H4 (cell line): ENCODE measurements around the gene ST14. TPM values are rescaled to one million over a fixed set of nuclear protein-coding genes. Genes with fewer than 3 reads are reported as not detected.
"Not testable (repeated sequence)": the region's sequence is repeated elsewhere in the genome, so short reads cannot be mapped to it uniquely, and the experiment has no call there.

Experiments used
- DNase-seq: peaks from one replicate; pipeline ENCODE4 v3.0.0-alpha.2; 2015; ENCODE audit warnings: low spot score
- total RNA-seq: library from RNA; depleted of rRNA; stranded (reverse); fragments of >200 nt; shearing (Covaris generic); gene quantifications from 2 replicates; pipeline ENCODE4 v1.2.3, GENCODE V29; 2014

ST14 gene
- total RNA-seq, 1 experiment from 2014 or later: 0.02 TPM

DNA sequence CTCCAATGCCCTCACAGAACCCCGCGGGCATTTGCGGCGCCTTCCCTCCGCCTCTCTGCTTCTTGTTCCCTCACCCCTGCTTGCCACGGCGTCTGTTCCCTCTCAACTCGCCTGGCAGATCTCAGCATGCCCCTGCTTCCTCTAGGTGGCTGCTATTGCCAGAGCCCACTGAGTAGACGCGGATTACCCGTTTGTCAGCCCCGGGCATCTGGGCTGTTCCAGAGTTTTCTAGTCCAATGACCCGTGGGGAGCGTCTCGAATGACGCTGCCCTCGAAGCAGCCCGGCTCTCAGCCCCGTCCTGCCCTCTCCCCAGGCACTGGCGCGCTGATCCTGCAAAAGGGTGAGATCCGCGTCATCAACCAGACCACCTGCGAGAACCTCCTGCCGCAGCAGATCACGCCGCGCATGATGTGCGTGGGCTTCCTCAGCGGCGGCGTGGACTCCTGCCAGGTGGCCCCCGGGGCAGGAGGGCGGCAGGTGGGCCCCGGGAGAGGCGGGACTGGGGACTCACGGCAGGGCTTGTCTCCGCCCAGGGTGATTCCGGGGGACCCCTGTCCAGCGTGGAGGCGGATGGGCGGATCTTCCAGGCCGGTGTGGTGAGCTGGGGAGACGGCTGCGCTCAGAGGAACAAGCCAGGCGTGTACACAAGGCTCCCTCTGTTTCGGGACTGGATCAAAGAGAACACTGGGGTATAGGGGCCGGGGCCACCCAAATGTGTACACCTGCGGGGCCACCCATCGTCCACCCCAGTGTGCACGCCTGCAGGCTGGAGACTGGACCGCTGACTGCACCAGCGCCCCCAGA is 49.7 kb downstream of the ST14 start:
- no peak for DNase-seq

DNA sequence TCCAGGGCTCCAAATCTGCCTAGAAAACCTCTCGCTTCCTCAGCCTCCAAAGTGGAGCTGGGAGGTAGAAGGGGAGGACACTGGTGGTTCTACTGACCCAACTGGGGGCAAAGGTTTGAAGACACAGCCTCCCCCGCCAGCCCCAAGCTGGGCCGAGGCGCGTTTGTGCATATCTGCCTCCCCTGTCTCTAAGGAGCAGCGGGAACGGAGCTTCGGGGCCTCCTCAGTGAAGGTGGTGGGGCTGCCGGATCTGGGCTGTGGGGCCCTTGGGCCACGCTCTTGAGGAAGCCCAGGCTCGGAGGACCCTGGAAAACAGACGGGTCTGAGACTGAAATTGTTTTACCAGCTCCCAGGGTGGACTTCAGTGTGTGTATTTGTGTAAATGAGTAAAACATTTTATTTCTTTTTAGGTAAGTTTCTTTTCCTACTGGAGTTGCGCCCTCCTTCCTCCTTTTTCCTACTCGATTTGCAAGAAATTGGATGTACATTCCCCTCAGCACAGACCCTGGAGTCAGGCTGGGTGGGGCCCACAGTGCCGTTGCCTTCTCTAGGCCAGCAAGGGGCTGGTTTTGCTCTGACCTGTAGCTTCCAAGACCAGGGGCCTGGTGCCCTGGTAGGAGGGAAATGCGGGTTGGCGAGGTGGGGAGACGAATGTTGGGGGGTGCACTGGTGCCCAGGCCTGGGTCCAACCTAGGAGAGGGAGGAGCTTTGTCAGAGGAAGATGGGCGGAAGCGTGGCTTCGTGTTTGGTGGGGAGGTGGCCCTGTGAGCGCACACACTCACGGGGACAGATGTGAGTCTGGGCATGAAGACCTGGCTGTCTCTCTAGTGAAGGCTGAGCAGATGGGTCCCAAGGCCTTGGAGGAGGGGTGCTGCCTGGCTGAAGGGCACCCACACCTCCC is 50.6 kb downstream of the ST14 start:
- no peak for DNase-seq

DNA sequence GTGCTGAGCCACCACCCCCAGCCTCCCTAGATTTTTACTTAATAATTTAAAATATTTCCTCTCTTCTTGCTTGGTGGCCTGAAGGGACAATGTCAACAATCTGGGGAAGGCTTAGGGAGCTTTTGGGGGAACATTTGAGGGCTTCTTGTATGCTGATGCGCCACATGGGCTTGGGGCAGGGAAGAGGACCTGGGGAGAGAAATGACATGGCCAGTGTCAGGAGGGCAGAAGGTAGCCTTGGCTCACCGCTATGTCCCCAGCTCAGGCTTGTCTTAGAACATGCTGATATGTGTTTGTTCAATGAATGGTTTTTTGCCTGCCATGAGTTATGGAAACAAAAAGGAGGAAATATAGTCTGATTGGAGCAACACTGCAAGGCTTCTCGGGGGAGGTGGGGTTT is 51.6 kb downstream of the ST14 start:
- no peak for DNase-seq

DNA sequence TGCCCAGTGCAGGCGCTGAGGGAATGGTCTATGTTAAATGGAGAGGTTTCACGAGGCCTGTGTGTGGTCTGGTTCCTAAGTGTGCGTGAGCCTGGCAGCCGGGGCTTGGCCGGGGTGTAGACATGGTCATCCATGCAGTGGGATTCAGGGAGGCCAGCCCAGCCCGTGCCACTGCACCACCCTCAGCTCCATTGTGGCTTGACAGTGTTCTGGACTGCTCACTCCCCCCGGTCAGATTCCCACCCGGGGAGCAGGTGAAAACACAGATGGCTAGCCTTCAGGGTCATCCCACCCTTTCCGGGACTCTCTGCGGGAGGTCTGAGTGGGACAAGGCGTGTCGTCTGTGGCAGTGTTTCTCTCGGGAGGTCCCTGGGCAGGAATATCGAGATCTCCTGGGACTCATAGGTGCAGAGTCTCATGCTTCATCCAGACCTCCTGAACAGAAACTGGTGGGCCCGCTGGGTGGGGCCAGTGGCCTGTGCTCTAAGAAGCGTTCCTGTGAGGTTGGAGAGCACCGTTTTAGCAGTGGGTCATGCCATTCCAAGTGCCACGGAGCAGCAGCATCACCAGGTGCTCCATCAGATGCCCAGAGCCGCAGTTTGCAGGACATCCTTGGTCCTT is 52.3 kb downstream of the ST14 start:
- no peak for DNase-seq

DNA sequence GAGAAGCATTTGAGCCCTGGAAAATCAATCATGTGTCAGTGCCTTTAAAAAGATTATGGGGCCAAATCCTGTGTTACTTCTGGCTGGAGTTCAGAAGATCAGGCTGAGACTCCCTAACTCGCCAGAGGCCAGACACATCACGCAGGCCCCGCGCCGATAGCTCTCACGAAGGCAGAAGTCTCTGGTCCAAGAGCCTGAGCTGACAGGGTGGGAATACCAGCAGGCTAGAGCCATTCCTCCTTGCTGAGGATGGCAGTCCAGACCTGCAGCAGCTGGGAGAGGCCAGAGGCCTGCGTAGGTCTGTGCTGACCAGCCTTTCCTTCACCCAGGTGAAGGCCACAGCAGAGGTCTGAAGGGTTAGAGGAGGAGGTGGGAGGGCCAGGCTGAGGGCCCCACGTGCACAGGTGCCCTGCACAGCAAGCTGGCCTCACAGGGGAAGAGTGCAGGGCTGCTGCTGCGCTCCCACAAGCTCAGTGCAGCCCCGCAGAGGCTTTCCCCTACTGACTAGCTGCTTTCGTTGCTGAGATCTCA is 52.9 kb downstream of the ST14 start:
- no peak for DNase-seq

DNA sequence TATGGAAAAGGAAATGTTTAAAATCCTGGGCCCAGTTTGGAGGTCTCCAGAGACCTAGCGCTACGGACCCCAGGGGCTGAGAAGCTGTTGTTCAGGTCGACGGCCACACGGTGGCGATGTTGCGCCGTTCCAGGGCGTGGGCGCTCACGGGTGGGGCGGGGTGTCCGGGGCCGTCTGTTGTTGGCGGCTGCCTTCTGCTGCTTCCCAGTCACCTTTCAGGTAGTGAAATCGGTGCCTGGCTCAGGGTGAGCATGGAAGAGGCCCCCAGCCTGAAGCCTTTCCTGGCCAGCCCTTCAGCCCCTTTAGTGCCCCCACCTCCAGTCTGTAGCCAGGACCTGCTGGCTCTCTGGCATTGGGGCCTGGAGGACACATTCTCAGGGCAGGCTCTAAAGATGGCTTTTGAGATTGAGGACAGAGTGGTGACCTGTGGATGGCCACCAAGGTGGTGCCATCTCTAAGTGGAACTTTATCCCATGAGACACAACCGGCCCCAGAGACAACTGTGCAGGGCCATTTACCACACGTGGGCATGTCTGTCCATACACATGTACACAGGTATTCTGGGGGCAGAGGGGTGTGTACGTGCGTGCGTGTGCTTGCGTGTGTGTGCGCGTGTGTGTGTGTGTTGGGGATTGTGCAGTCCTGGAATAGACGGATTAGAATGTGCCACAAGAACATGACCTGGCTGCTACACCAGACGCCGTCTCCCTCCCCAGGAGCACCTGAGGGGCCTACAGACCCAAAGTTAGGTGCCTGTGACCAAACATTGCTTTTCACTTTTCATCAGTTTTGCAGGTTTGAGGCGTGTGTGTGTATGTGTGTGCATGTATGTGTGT is 53.8 kb downstream of the ST14 start:
- DNase-seq: no peak

DNA sequence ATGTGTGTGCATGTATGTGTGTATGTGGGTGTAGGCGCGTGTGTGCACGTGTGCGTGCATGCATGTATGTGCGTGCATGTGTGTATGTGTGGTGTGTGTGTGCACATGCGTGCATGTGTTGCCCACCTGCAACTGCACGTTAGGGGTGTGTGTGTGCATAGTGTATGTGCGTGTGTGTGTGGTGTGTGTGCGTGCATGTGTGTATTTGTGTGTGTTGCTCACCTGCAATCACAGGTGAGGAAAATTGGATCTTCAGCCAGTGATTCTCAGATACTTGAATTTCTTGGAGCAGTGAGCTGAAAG is 54.3 kb downstream of the ST14 start:
- DNase-seq: no peak

DNA sequence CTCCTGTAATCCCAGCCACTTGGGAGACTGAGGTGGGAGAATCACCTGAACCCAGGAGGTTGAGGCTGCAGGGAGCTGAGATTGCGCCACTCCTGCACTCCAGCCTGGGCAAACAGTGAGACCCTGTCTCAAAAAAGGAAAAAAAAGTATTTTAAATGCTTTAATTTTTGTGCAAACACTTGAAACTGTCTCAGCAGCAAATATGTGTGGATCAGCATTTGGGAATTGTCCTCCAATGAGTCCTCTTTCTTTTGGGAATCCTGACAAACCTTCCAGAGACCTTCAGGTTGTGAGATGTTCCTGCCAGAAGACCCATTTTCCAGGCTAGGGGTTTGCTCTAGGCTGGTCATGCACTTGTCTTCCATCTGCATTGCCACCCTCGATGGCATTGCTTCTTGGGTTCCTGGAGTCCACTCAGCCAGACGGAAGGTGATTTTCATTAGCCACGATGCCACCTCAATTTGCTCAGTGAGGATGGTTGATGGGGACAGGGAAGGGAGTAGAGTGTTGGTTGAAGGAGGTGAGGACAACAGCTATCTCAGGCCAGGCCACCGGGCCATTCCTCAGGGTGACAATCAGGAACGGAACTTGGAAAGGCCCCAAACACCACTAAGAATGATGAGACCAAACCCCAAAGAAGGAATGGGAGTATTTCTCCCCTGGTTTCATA is 55.4 kb downstream of the ST14 start:
- no peak for DNase-seq

DNA sequence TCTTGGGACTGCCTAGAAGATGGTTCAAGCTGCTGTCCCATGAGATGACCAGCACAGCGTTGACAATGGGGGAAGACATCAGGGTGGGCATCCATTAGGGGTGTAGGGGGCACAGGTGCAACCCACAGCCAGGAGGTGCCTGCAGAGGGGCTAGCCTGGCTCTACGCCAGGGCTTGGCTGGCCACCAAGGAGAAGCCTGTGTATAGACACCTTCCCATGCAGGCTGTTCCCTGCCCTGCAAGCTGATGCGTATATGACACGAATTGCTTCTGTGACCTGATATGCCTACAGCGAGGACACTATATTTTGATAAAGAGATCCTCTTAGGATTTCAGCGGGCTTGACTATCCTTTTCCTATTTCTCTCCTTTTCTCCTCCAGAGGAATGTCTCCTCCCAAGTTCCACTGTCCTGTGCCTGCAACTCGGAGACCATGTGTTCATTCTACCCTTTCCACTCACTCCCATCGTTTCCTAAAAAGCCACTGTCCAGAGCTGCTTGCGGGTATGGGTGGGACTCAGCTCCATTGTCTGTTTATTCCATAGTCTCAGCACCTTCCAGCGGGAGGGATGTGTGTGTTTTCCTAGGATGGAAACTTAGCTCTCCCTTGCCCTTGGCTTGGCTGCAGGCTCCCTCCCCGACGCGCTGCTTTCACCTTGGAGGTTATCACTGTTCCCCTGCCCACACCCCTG is 56.1 kb downstream of the ST14 start:
- no peak for DNase-seq

DNA sequence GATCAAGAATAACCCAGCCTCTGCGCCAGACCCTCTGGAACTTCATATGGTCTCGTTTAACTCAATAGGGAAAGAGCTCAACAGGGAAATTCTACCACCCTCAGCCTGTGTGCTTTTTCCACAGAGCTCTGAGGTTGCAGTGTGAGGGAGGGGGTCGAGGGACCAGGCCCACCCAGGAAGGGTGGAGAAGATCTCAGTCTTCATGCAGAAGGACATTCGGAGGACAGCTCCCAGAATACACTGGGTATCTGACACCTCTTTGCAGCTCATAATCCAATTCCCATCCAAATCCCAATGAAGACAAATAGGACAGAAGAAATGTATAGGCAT is 56.6 kb downstream of the ST14 start:
- DNase-seq: no peak

DNA sequence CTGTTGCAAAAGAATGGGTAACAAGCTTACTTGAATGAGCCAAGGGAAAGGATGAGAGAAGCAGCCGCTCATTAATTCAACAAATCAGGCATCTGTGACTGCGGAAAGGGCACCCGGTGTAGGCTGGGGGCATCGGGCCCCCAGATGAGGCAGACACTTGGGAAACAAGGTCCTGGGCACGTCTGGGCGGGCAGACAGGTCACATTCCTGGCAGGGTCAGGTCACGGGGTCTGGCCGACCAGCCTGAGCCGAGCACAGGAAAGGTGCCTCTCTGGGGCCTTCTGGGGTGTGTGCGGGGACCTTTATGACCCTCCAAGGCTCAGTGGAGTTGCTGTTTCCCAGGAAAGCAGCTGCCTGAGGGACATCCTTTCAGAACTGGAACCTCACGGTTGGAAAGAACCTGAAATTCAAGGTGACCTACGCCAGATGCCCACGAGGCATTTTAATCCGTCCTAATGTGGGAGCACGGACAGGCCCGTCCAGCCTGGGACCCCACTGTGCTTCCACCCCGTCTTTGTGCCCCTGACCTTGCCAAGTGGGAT is 57.1 kb downstream of the ST14 start:
- no peak for DNase-seq

DNA sequence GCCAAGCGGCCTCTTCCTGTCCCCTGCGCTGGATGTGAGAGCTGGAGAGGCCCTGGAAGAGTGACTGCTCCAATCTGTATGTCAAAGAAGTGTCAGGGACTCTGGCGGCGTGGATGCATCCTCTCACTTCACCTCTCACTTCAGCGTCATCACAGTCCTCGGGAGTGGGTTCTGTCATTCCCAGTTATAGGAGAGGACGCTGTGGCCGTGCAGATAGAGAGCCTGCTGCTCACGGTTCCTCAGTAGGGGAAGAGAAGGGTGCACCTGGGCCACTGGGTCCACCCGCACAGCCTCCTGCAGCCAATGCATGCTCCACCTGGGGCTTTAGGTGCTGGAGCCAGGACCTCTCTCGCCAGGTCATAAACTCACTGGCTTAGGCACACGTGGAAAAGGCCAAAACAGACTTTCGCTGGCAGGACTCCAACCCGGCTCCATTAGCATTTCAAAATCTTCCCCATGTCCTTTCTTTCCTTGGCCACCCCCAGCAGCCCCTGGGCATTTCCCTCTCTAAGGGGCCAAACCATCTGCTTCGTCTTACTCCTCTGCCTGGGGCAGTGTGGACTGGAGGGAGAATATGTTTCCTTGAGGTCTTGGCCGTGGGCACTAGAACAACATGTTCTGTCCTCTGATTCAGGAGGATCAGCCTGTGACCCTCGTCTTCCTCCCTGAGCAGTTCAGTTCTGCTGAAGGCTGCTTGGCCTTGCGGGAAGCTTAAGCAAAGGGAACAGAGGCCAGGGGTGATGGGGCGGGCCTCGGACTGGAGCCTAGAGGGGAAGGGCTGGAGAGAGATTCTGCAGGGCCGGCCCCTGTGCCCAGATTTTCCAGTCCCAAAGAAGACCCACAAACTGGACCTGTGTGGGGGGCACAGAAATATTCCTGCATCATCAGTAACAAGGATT is 57.8 kb downstream of the ST14 start:
- no peak for DNase-seq

DNA sequence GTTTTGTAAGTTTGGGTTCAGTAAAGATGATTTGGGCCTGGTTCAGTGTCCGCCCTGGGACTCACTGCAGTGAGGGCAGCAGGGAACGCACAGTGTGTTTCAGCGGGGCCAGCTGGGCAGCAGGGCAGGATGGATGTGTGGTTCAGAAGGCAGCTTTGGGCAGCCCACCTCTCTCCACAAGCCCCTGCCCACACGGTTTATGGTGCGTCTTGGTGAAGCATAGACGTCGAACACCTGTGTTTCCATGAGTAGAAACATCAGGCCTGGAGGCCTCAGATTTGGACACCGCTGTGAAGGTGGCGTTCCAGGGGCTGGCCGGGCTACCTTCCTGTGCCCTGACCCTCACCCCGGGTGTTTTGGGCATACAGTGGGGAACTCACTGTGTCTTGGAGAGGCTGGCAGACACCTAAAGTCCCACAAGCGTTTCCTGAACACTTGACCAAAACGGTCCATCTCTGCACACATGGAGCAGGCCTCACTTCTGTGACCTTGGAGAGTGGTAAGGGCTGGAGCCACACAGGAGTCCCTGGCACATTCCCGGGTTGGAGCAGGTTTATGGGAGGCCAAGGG is 59.0 kb downstream of the ST14 start:
- DNase-seq: no peak

DNA sequence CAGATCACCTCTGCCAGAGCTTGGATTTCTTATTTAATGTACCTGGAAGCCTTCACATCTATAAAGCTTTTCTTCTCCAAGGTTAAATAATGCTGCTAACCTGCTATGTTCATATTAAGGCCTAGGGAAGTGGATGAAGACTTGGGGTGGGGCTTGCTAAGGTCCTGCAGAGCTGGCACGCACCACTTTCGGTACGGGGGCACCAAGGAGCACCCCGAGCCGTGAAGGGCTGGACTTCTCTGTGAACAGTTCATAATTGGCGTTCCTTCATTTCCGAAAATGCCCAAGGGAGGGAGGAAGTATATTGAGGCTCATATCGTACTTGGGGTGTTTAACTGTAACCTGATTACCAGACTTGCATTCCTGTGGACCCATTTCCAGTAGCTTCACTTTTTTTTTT is 59.6 kb downstream of the ST14 start:
- DNase-seq: no peak

DNA sequence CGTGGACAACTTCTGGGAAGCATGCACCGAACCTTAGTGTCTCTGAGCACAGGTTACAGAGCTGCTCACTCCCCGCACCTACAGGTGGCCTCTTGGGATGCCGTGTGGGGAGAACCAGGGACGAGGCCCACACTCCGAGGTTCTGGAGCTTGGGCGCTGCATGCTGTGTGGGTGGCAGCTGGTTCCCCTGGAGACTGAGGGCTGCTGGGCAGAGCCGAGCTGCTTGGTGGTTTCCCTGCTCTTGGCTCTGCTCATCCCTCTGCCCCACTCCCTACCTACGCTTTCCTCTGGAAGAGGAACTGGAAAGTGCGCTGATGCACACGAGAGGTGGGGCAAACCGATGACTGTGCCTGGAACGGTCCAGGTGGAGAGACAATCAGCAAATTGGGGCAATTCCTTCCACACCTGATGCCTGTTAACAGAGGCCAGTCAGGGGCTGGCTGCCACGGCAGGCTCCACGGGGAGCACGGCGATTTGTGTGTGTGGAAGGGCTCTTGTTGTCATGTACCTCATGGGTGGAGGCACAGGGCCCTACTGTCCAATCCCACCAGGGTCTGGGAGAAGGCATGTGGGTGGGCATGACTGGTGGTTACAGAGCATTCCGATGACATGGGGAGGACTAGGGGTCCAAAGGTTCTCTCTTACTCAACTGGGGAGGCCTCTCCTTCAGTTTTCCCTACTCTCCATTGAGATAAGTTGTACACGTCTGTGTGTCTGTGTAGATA is 60.9 kb downstream of the ST14 start:
- no peak for DNase-seq

DNA sequence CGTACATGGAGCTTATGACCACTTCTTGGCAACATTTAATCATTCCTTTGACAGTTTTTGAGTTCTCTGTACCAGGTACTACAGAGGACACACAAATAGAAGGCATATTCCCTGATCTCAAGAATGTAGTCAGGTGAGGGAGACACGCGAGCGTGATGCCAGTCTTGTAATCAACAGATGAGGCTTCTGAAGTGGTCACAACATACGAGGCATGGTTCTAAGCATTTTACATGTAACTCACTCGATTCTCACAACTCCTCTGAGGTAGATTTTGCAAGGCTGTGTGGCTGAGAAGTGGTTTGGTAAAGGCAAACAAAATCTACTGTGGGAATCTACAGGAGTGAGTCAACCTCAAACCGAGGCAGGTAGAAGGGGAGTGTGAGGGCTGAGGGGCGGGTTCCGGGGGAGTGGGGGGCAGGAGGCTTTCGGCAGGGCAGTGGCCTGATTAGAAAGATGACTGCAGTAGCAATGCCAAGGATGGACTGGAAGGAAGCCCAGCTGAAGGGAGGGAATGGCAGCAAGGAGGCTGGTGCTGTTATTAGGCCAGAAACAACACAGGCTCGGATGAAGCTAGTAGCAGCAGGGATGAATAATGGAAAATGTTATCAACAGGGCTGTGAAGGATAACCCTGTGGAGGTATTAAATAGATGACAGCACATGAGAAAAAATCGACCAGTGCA is 63.8 kb downstream of the ST14 start:
- peak; percentile 38 for DNase-seq

DNA sequence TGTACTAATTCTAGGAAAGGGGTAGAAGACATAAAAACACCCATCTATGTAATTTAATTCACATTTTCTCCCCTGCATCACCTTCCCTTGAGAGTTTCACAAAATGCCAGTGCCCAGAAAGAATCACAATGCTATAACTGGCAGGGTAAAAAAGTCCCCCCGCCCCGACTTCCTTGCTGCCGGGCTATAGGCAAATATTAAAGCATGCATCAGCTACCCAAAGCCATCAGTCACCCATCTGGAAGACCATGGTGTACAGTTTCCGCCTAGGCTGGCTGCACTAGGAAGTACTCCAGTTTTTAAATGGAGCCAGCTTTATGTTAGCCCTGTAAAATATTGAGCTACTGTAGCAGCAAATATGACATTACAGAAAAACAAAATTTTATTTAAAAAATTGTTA is 67.8 kb downstream of the ST14 start:
- DNase-seq: no peak

DNA sequence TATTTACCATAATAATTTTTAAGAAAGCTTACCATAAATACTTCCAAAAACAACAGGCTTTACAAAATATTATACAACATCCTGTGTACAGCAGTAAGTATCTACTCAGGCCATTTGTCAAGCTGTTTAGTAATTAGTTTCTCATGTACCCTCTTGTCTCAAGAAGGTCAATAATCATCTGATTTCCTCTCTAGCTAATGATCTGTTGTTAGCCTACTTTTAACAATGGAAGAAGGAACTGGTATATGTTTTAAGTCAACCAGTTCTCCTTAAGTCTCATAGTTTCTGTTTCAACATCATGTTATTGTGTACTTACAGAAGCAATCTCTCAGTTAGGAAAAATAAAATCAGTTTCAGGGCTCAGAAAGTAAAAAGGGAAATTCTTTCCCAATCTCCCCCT is 73.9 kb downstream of the ST14 start:
- not testable (repeated sequence) for DNase-seq
